ENCODE results near the gene SDSL.

DNA sequence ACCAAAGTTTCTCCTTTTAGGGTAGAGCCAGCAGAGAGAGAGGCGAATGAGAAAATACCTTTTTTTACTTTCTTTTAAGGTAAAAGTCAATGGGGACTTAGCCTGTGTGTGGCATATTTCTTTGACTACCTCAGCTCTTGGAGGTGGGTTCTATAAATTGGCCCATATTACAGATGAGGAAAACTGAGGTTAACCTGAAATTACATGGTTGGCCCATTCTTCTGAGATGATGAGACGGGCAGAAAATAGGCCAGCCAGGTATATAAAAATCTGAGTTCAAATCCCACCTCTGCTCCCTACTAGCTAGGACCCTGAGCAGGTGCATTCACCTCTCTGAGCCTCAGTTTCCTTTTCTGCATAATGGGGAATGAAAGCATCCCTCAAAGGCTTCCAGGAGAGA, 27.1 kb downstream of the SDSL start:
- TF ChIP-seq CTCF (conservative IDR thresholded peaks at IDR 0.05 in 1 of 2, IDR thresholded peaks at IDR 0.05 in 1 of 2; ENCODE audit: extremely low read depth in 1 of 2, insufficient read depth in 1 of 2, low read depth in 1 of 2, low read length in 2 of 2) (no peak), EZH2 (IDR thresholded peaks at IDR 0.05; ENCODE audit: borderline replicate concordance, low read length) (no peak)
